GM21526 (cell line): ENCODE data around the gene CETP.

ENCODE experiments used
- ATAC-seq: cut with Tn5 transposase; IDR thresholded peaks from one replicate; pipeline ENCODE4 v1.9.1; 2021; ENCODE audit warnings: moderate library complexity; ENCODE audit not compliant: unreplicated experiment, low FRiP score

Gene CETP

DNA sequence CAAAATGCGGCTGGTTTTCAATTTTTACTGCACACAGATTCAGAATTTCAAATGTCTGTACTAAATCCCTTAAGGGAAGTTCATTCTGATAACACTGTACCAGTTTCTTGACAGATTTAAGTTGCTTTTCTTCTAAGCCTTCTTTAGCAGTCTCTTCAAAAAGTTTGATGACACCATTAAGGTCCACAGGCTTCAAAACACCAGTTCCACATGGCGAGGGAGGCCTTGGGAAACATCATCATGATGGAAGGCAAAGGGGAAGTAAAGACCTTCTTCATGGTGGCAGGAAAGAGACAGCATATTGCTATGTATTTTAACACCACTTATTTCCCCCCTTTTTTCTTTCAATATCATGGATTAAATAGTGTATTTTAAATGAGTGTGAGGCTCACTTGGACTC, 52.2 kb downstream of the CETP start:
- no peak for ATAC-seq

- no peak for ATAC-seq
These were observed 54.6 kb downstream of the CETP start for GRCh38 chr16:57016301-57016700.

DNA sequence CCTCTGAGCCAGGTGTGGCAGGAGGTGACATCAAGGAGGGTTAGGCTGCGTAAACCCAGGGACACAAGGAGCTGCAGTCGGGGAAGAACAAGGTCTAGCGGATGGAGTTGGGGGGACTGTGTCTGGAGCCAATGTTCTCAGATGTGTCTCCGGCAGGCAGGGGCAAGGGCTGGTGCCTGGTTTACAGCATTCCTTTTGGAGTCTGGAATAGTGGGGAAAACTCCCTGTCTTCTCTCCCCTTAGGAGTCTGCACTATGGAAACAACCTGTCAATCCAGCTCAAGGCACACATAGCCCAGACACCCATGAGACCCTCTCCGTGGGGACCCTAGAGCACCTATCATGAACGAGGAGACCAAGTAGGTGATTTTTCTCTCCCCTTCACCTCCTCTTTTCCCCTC, 55.1 kb downstream of the CETP start:
- no peak for ATAC-seq

DNA sequence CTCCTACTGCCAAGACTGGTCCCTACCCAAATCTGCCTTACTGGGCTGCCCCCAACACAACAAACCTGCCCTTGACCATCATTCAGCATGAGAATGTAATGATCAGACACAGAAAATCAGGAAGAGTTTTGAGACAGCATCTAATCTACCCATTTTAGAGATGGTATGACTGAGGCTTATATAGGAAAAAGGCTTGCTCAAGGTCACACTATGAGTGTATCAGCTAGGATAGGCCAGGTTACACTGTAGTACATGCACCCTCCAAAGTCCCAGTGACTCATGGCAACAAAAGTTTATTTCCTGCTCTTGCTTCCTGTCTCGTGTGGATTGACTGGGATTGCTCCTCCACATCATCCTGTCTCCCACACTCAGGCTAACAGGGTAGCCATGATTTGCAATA, 55.5 kb downstream of the CETP start:
- no peak for ATAC-seq

GRCh38 chr16:57019746-57020145, 58.0 kb downstream of the CETP start:
- no peak for ATAC-seq

DNA sequence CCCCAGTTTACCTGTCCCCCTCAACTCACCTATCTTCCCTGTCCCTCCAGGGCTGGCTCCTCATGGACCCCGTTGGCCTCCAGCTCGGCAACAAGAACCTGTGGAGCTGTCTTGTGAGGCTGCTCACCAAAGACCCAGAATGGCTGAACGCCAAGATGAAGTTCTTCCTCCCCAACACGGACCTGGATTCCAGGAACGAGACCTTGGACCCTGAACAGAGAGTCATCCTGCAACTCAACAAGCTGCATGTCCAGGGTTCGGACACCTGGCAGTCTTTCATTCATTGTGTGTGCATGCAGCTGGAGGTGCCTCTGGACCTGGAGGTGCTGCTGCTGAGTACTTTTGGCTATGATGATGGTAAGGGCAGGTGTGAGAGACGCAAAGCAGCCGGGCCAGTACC, 58.9 kb downstream of the CETP start:
- no peak for ATAC-seq

- ATAC-seq: no peak
These were observed 60.0 kb downstream of the CETP start for GRCh38 chr16:57021757-57022156.

DNA sequence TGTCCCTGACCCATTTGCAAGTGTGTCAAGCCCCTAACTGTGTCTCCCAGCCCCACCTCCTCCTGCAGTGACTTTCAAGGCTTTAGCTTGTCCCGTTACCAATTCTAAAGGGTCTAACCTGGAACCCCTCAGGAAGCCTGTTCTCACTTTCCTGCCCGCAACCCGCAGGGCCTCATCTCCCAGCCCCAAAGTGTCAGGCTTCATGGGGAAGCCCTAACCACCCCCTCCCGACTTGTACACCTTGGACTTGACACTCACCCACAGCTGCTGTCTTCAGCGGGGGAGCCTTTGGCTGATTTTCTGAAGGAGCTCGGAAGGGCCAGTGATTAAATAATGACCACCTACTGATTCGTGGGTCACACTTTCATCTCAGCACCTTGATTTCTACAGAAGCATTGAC, 60.7 kb downstream of the CETP start:
- no peak for ATAC-seq

- ATAC-seq: no peak
These were observed 61.9 kb downstream of the CETP start for GRCh38 chr16:57023541-57024249.

DNA sequence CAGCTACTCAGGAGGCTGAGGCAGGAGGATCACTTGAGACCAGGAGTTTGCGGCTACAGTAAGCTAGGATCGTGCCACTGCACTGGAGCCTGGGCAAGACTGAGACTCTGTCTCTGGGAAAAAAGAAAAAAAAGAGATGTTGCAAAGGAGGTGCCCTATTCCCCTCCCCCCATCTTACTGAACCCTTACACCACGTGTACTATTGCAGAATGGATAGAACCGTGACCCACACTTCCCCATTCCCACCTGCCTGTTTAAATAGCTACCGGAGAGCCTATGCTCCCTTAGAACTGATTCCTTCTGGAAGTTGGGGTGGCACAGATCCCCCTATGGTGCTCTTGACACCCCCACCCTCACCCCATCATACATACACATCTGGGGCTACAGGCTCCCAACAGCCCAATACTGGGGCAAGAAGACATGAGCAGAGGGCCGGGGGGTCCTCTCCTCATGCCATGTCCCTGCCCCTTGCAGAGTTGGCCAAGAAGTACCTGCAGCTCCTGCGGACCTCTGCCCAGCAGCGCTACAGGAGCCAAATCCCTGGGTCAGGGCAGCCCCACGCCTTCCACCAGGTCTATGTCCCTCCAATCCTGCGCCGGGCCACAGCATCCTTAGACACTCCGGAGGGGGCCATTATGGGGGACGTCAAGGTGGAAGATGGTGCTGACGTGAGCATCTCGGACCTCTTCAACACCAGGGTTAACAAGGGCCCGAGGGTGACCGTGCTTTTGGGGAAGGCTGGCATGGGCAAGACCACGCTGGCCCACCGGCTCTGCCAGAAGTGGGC, 63.3 kb downstream of the CETP start:
- ATAC-seq: no peak

DNA sequence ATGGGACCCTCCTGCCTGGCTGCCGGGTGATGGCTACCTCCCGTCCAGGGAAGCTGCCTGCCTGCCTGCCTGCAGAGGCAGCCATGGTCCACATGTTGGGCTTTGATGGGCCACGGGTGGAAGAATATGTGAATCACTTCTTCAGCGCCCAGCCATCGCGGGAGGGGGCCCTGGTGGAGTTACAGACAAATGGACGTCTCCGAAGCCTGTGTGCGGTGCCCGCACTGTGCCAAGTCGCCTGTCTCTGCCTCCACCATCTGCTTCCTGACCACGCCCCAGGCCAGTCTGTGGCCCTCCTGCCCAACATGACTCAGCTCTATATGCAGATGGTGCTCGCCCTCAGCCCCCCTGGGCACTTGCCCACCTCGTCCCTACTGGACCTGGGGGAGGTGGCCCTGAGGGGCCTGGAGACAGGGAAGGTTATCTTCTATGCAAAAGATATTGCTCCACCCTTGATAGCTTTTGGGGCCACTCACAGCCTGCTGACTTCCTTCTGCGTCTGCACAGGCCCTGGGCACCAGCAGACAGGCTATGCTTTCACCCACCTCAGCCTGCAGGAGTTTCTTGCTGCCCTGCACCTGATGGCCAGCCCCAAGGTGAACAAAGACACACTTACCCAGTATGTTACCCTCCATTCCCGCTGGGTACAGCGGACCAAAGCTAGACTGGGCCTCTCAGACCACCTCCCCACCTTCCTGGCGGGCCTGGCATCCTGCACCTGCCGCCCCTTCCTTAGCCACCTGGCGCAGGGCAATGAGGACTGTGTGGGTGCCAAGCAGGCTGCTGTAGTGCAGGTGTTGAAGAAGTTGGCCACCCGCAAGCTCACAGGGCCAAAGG, 64.4 kb downstream of the CETP start:
- no peak for ATAC-seq

DNA sequence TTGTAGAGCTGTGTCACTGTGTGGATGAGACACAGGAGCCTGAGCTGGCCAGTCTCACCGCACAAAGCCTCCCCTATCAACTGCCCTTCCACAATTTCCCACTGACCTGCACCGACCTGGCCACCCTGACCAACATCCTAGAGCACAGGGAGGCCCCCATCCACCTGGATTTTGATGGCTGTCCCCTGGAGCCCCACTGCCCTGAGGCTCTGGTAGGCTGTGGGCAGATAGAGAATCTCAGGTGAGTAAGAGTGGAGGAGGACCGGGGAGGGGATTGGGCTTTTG, 65.0 kb downstream of the CETP start:
- no peak for ATAC-seq

DNA sequence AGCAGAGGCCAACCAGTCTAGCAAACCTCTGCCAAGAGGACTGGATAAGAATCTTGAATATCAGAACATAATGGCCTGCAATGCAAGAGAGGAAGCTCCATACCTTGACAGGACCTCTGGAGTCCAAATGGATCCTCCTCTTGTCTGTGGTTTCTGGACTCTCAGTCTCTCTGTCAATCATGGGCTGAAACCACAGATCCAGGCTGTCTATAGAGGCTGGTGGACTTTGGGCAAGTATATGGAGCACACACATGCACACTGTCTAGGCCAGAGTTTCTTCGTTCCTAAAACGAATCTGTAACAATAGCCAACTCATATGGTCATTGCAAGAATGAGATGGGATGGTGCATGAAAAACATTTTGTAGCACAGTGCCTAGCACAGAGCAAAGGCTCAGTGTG, 65.3 kb downstream of the CETP start:
- ATAC-seq: no peak

GRCh38 chr16:57028086-57028485, 66.3 kb downstream of the CETP start:
- no peak for ATAC-seq

- ATAC-seq: no peak
These were observed 67.7 kb downstream of the CETP start for GRCh38 chr16:57029161-57030160.

- ATAC-seq: no peak
These were observed 68.7 kb downstream of the CETP start for GRCh38 chr16:57030346-57030902.

DNA sequence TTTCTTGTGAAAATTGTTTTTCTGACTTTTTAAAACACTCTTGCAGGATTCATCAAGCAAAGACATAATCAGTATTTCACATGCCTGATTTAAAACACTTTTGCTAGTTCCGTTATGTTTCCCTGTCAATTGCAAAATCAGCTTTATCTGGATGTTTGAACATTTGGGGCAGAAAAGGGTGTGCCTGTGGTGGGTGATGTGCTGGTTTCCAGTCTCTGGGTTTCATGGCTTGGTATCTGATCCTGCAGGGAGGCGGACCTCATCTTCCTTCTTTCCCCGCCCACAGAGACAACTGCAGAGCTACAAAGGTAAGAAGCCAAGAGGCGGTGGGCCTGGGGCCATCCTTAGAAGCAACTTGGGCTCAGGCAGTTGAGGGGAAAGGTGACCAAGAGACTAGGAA, 69.4 kb downstream of the CETP start:
- ATAC-seq: no peak

DNA sequence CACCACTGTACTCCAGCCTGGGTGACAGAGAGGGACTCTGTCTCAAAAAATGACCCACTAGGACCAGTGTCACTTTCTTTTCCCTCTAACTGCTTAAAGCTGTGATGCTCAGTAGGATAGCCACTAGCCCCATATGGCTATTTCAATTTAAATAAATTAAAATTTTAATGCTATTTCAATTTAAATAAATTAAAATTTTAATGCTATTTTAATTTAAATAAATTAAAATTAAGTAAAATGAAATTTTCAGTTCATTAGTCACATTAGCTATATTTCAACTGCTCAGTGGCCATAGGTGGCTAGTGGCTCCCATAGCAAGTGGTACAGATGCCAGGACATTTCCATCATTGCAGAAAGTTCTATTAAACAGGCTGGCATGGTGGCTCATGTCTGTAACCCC, 70.6 kb downstream of the CETP start:
- no peak for ATAC-seq

GRCh38 chr16:57032931-57033330, 71.2 kb downstream of the CETP start:
- ATAC-seq: no peak
